Thoracic aorta (tissue), 2 donors: Measurements from ENCODE around the gene RBM38. TPM values are rescaled to one million over a fixed set of nuclear protein-coding genes. Genes with fewer than 3 reads are reported as not detected.
A peak's percentile ranks its signal among the peaks of the same experiment; 100 is the strongest.

Source experiments
- ATAC-seq: fragments of 150-250 bp; one replicate; pipeline ENCODE4 v1.8.0; 2017; ENCODE audit warnings: low read depth; ENCODE audit not compliant: insufficient number of reproducible peaks, low FRiP score
- DNase-seq: peaks from one replicate; pipeline ENCODE4 v3.0.0-alpha.2; 2020; ENCODE audit warnings: low spot score
- H3K27ac ChIP-seq, 2 donors: fragments of 200-600 bp; sonication (generic); 1 replicate in 1 of 2; 2 replicates in 1 of 2; pipeline ENCODE4 v1.5.1; 2016; ENCODE audit warnings: mild to moderate bottlenecking in 2 of 2, moderate library complexity in 2 of 2
- H3K27me3 ChIP-seq: fragments of 200-600 bp; sonication (generic); replicated peaks from 2 replicates; pipeline ENCODE4 v1.6.0; 2016; ENCODE audit warnings: mild to moderate bottlenecking; ENCODE audit not compliant: insufficient read depth
- H3K36me3 ChIP-seq: fragments of 200-600 bp; sonication (generic); one replicate; pipeline ENCODE4 v1.5.1; 2016
- H3K4me1 ChIP-seq, 2 donors: fragments of 200-600 bp; sonication (generic); 1 replicate in 1 of 2; 2 replicates in 1 of 2; pipeline versions ENCODE4 v1.5.1 to v1.6.0; 2016; ENCODE audit warnings: low read depth in 2 of 2, mild to moderate bottlenecking in 1 of 2; ENCODE audit not compliant: control insufficient read depth in 1 of 2
- H3K4me3 ChIP-seq: fragments of 200-600 bp; sonication (generic); 2 replicates; pipeline ENCODE4 v1.5.1; 2016; ENCODE audit warnings: mild to moderate bottlenecking
- H3K9me3 ChIP-seq: fragments of 200-600 bp; sonication (generic); 2 replicates; pipeline ENCODE4 v1.5.1; 2016
- total RNA-seq, 2 donors: library from RNA; depleted of rRNA; stranded (reverse); fragments of >200 nt; gene quantifications; one replicate each; pipeline versions ENCODE4 v1.1.0 to v1.2.3, GENCODE V29; 2016
- TF ChIP-seq, protein P1 (sequence below): fragments of 200-600 bp; sonication (generic); IDR thresholded peaks from one replicate; pipeline ENCODE4 v1.5.1; 2019; ENCODE audit warnings: antibody characterized with exemption

The RBM38 gene
- total RNA-seq, 2 donors from 2014 or later: 9.6 to 24.8 TPM

- Histone ChIP-seq H3K4me1 (peaks cover 20 to 58% of the 10 kb centered on the region in 2 donors), H3K9me3 (no peaks in the 10 kb centered on the region), H3K4me3 (no peak overlapping the region), H3K36me3 (no peaks in the 10 kb centered on the region), H3K27ac (peak overlapping the region; percentile 62 to 68), H3K27me3 (no peaks in the 10 kb centered on the region)
- TF ChIP-seq, protein P1, sequence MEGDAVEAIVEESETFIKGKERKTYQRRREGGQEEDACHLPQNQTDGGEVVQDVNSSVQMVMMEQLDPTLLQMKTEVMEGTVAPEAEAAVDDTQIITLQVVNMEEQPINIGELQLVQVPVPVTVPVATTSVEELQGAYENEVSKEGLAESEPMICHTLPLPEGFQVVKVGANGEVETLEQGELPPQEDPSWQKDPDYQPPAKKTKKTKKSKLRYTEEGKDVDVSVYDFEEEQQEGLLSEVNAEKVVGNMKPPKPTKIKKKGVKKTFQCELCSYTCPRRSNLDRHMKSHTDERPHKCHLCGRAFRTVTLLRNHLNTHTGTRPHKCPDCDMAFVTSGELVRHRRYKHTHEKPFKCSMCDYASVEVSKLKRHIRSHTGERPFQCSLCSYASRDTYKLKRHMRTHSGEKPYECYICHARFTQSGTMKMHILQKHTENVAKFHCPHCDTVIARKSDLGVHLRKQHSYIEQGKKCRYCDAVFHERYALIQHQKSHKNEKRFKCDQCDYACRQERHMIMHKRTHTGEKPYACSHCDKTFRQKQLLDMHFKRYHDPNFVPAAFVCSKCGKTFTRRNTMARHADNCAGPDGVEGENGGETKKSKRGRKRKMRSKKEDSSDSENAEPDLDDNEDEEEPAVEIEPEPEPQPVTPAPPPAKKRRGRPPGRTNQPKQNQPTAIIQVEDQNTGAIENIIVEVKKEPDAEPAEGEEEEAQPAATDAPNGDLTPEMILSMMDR: no peak
- ATAC-seq (no peak), DNase-seq (no peak)
These were observed 54.6 kb downstream of the RBM38 start for GRCh38 chr20:57445774-57446173.

DNA sequence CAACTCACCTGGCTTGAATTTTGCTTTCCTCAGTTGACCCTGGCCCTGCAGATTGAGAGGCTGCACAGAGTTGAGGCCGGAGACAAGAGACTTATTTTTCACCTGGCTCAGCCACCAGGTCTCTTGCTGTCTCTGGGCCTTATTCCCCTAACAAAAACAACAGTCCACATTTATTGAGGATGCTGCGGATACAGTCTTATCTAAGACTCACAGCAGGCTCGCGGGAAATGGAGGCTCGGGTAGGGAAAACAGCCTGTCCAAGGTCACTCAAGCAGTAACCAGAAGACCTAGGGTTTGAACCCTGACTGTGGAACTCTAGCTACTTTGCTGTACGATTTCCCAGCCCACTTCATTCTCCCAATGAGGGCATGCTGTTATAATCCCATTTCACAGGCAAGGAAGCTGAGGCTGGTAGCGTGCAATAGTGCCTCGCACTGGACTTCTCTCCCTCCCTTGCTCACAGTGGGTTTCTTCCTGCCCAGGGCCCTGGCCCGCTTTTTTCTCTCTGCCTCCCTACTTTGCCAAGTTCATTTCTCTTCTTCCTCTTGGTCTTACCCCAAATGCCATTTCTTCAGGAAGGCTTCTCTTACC lies 57.7 kb downstream of the RBM38 start:
- Histone ChIP-seq H3K4me1 (peaks cover 18 to 42% of the 10 kb centered on the region in 2 donors), H3K9me3 (no peaks in the 10 kb centered on the region), H3K27me3 (no peaks in the 10 kb centered on the region), H3K36me3 (no peaks in the 10 kb centered on the region), H3K27ac (no peak overlapping the region), H3K4me3 (no peak overlapping the region)
- TF ChIP-seq, protein P1: no peak
- DNase-seq: no peak
- no peak for ATAC-seq

- TF ChIP-seq, protein P1: no peak
- Histone ChIP-seq H3K36me3 (no peaks in the 10 kb centered on the region), H3K4me3 (no peak overlapping the region), H3K9me3 (no peaks in the 10 kb centered on the region), H3K27ac (no peak overlapping the region), H3K27me3 (no peaks in the 10 kb centered on the region), H3K4me1 (peaks cover 18 to 34% of the 10 kb centered on the region in 2 donors)
- ATAC-seq (no peak), DNase-seq (no peak)
These were observed 58.5 kb downstream of the RBM38 start for GRCh38 chr20:57449398-57450354.

DNA sequence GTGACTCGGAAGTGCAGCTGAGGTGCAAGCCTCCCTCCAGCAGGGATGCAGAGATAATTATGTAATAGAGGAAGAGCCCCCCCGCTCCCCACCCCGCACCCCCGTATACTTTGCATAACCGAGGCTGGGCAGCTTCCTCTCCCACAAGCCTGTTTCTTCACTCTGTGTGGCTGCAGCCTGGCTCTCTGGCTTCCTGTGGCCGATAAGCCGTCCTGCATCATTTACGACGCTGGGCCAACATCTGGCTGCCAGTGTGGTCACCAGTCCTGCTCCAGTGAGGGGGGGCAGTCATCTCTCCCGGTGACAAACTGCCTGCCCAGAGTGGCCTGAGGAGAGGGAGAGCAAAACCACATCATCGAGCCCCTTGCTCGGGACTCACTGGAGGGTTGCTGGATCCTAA lies 59.2 kb downstream of the RBM38 start:
- H3K4me1 ChIP-seq: peaks cover 18 to 26% of the 10 kb centered on the region in 2 donors
- no peaks in the 10 kb centered on the region for H3K36me3 ChIP-seq
- peak; percentile 41 for ATAC-seq
- TF ChIP-seq, protein P1: no peak
- H3K27ac ChIP-seq: peak overlapping the region in 1 of 2 donors; percentile 27
- no peak for DNase-seq
- no peaks in the 10 kb centered on the region for H3K9me3 ChIP-seq
- H3K27me3 ChIP-seq: no peaks in the 10 kb centered on the region
- no peak overlapping the region for H3K4me3 ChIP-seq

DNA sequence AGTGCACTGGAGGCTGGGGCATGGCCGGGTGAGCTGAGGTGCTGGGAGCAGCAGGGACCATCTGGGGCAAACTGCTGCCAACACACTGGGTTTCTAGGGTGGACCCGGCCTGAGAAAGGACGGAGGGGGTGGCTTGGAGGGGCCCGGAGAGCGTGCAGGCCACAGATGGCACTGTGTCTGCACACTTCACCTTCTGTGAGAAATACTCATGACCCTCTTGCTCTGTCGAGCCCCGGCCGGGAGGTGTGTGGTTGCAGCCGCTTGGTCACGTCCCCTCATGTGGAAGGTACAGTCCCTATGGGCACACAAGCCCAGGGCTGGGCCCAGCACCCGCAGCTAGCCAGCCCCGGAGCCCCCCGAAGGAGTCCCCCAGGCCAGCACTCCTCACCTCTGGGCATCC lies 59.7 kb downstream of the RBM38 start:
- Histone ChIP-seq H3K27me3 (no peaks in the 10 kb centered on the region), H3K9me3 (no peaks in the 10 kb centered on the region), H3K4me1 (peaks cover 18 to 21% of the 10 kb centered on the region in 2 donors), H3K27ac (peak overlapping the region in 1 of 2 donors; percentile 27), H3K4me3 (no peak overlapping the region), H3K36me3 (no peaks in the 10 kb centered on the region)
- TF ChIP-seq, protein P1: no peak
- DNase-seq (no peak), ATAC-seq (no peak)
